Transverse colon (tissue), 4 donors: ENCODE data around the gene SPG11. TPM values are rescaled to one million over a fixed set of nuclear protein-coding genes. Genes with fewer than 3 reads are reported as not detected.

Experiments used
- DNase-seq: peaks from one replicate; pipeline ENCODE4 v3.0.0-alpha.2; 2019
- H3K27ac ChIP-seq, 4 donors: fragments of 200-600 bp; sonication (generic); 2 replicates each; pipeline ENCODE4 v1.5.1; 2016 to 2018; ENCODE audit warnings: inconsistent platforms in 4 of 4
- H3K27me3 ChIP-seq: fragments of 200-600 bp; sonication (generic); 2 replicates; pipeline ENCODE4 v1.5.1; 2017; ENCODE audit warnings: inconsistent platforms
- H3K36me3 ChIP-seq, 4 donors: fragments of 200-600 bp; sonication (generic); 2 replicates each; pipeline ENCODE4 v1.5.1; 2017 to 2019; ENCODE audit warnings: inconsistent platforms in 4 of 4
- H3K4me1 ChIP-seq, 4 donors: fragments of 200-600 bp; sonication (generic); 2 replicates each; pipeline ENCODE4 v1.5.1; 2017 to 2020; ENCODE audit warnings: inconsistent platforms in 4 of 4
- H3K4me3 ChIP-seq, 4 donors: fragments of 200-600 bp; sonication (generic); 1 replicate in 1 of 4; 2 replicates in 3 of 4; pipeline versions ENCODE4 v1.5.1 to v1.6.1; 2017 to 2019; ENCODE audit warnings: inconsistent platforms in 4 of 4
- H3K9me3 ChIP-seq, 2 donors: fragments of 200-600 bp; sonication (generic); 2 replicates each; pipeline ENCODE4 v1.5.1; 2017 to 2019; ENCODE audit warnings: inconsistent platforms in 2 of 2
- EP300 ChIP-seq: sonication (generic); formaldehyde crosslinking; IDR thresholded peaks from one replicate; pipeline ENCODE4 v1.6.1; 2017; ENCODE audit warnings: antibody characterized with exemption, low read depth
- POLR2A ChIP-seq: fragments of 450-650 bp; IDR thresholded peaks from one replicate; pipeline ENCODE4 v1.6.1; 2016; ENCODE audit warnings: antibody characterized with exemption, mild to moderate bottlenecking, moderate library complexity
- POLR2AphosphoS5 ChIP-seq, 3 donors: sonication (generic); formaldehyde crosslinking; IDR thresholded peaks; one replicate each; pipeline ENCODE4 v1.6.1; 2016; ENCODE audit warnings: antibody characterized with exemption in 3 of 3
- WGBS, 2 donors: methylation state at CpG; one replicate each; pipeline ENCODE4 v1.1.5; 2018; ENCODE audit warnings: low coverage in 1 of 2; 5-methylcytosine and 5-hydroxymethylcytosine counted together
- in situ Hi-C, 4 donors: fragments of 200-750 bp; cut with MboI; loops; one replicate each; pipeline versions ENCODE4 v1.15.0 to v1.15.1; 2017; ENCODE audit warnings: low sequenced_read_pairs in 3 of 4, low pct_ligation_motif_present in 1 of 4, low pct_unique_long_range_greater_than_20kb in 1 of 4
- intact Hi-C: fragments of 100-400 bp; cut with DNase I; formaldehyde crosslinking; loops from one replicate; pipeline ENCODE4 v1.15.1; 2023; ENCODE audit warnings: low total_unique reads
- total RNA-seq, 4 donors: library from RNA; depleted of rRNA; stranded (reverse); fragments of >200 nt; gene quantifications; one replicate each; pipeline ENCODE4 v1.1.0, GENCODE V29; 2016
- TF ChIP-seq, protein P1 (sequence below), 5 experiments: fragments of 200-600 bp in 3 of 5; fragments of 450-650 bp in 2 of 5; sonication (generic) in 3 of 5; IDR thresholded peaks; 1 replicate in 2 of 5; 2 replicates in 3 of 5; pipeline ENCODE4 v1.5.1; 2016 to 2017; ENCODE audit warnings: antibody characterized with exemption in 5 of 5, inconsistent platforms in 3 of 5, mild to moderate bottlenecking in 2 of 5, moderate library complexity in 1 of 5

Gene SPG11
- total RNA-seq, 4 donors from 2014 or later = 79.7 to 149 (median 103) TPM

DNA sequence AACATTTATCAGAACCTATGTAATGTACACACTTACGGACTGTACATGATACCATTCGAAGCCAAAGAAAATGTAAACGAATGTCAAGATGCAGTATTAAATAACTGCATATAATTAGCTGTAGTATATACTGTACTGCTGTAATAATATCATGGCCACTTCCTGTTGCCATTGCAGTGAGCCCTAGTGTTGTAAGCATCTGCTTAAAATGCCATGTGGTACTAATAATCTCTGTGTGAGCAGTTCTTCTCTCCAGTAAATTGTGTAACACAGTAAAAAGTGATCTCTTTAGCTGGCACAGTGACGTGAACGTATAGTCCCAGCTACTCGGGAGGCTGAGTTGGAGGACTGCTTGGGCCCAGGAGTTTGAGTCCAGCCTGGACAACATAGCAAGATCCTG lies 8.6 kb downstream of the SPG11 start:
- in situ Hi-C loops = loop anchor here in 1 of 4 donors (10.0 kb wide), 1 partner anchor 60 kb away; no protein-coding TSS in a partner anchor
- no peak for TF ChIP-seq POLR2A
- no peak for TF ChIP-seq EP300
- TF ChIP-seq, protein P1, sequence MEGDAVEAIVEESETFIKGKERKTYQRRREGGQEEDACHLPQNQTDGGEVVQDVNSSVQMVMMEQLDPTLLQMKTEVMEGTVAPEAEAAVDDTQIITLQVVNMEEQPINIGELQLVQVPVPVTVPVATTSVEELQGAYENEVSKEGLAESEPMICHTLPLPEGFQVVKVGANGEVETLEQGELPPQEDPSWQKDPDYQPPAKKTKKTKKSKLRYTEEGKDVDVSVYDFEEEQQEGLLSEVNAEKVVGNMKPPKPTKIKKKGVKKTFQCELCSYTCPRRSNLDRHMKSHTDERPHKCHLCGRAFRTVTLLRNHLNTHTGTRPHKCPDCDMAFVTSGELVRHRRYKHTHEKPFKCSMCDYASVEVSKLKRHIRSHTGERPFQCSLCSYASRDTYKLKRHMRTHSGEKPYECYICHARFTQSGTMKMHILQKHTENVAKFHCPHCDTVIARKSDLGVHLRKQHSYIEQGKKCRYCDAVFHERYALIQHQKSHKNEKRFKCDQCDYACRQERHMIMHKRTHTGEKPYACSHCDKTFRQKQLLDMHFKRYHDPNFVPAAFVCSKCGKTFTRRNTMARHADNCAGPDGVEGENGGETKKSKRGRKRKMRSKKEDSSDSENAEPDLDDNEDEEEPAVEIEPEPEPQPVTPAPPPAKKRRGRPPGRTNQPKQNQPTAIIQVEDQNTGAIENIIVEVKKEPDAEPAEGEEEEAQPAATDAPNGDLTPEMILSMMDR (IDR thresholded peaks at IDR 0.05) = no peak
- TF ChIP-seq POLR2AphosphoS5 (IDR thresholded peaks at IDR 0.05) = no peak
- H3K4me3 ChIP-seq = no peak overlapping the region
- no peaks in the 10 kb centered on the region for H3K27me3 ChIP-seq
- H3K4me1 ChIP-seq = no peaks in the 10 kb centered on the region
- intact Hi-C loops = no loop called here
- 91 to 92% methylated on average over 5 to 6 of the region's 6 CpGs for WGBS, 2 donors
- no peak for DNase-seq
- no peak overlapping the region for H3K27ac ChIP-seq
- H3K9me3 ChIP-seq = no peaks in the 10 kb centered on the region
- peaks cover 0 to 77% (median 37%) of the 10 kb centered on the region in 4 donors for H3K36me3 ChIP-seq

DNA sequence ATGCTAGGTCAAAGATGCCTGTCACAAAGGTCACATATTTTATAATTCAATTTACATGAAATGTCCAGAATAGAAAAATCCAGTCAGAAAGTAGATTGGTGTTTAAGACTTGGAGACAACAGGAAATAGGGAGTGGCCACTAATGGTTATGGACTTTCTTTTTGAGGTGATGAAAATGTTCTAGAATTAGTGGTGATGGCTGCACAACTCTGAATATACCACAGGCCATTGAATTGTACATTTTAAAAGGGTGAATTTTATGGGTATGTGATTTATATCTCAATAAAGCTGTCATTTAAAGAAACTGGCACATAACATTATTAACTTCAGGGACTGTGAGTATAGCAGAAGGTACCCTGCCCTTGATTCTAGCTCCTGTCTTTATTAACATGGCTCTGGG lies 15.8 kb downstream of the SPG11 start:
- TF ChIP-seq POLR2AphosphoS5 (IDR thresholded peaks at IDR 0.05) = no peak
- TF ChIP-seq POLR2A = no peak
- TF ChIP-seq EP300 = no peak
- TF ChIP-seq, protein P1 (IDR thresholded peaks at IDR 0.05) = no peak

GRCh38 chr15:44647036-44647435 lies 16.4 kb downstream of the SPG11 start:
- TF ChIP-seq EP300 = no peak
- no peak for DNase-seq
- H3K27ac ChIP-seq = no peak overlapping the region
- WGBS, 2 donors = 83 to 100% methylated on average over 1 of the region's 1 CpG
- in situ Hi-C loops (no loop called here), intact Hi-C loops (no loop called here)
- no peaks in the 10 kb centered on the region for H3K4me1 ChIP-seq
- H3K9me3 ChIP-seq = no peaks in the 10 kb centered on the region
- no peak overlapping the region for H3K4me3 ChIP-seq
- peaks cover 0 to 76% (median 23%) of the 10 kb centered on the region in 4 donors for H3K36me3 ChIP-seq
- no peaks in the 10 kb centered on the region for H3K27me3 ChIP-seq

More for the DNA sequence above, 15.8 kb downstream of the SPG11 start:
- Histone ChIP-seq H3K9me3 (no peaks in the 10 kb centered on the region), H3K4me3 (no peak overlapping the region), H3K27ac (no peak overlapping the region), H3K36me3 (peaks cover 0 to 75% (median 25%) of the 10 kb centered on the region in 4 donors), H3K27me3 (no peaks in the 10 kb centered on the region), H3K4me1 (no peaks in the 10 kb centered on the region)
- in situ Hi-C loops = no loop called here
- intact Hi-C loops = no loop called here
- DNase-seq = no peak

GRCh38 chr15:44646460-44646859 lies 17.0 kb downstream of the SPG11 start:
- in situ Hi-C loops (no loop called here), intact Hi-C loops (no loop called here)
- H3K4me3 ChIP-seq = no peak overlapping the region
- H3K4me1 ChIP-seq = no peaks in the 10 kb centered on the region
- H3K27ac ChIP-seq = no peak overlapping the region
- TF ChIP-seq, protein P1 (IDR thresholded peaks at IDR 0.05) = no peak
- no peak for TF ChIP-seq EP300
- no peak for TF ChIP-seq POLR2AphosphoS5 (IDR thresholded peaks at IDR 0.05)
- no peak for TF ChIP-seq POLR2A
- 100% methylated on average over 2 of the region's 2 CpGs for WGBS, 2 donors
- peaks cover 0 to 70% (median 20%) of the 10 kb centered on the region in 4 donors for H3K36me3 ChIP-seq
- H3K27me3 ChIP-seq = no peaks in the 10 kb centered on the region
- DNase-seq = no peak
- no peaks in the 10 kb centered on the region for H3K9me3 ChIP-seq

DNA sequence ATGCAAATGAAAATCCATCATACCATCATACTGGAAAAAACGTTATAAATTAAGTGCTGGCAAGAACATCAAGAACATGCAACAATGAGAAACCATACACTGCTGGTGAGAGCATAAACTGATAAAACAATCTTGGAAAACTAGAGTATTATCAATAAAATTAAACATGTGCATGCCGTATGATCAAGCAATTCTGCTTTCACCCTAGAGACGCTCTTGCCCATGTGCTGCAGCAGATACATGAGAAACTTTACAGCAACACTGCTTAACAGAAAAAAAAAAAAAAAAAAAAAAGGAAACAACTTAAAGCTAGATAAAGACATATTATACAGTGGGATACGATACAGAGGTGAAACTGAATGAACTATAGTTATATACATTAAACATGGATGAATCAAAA lies 21.8 kb downstream of the SPG11 start:
- TF ChIP-seq POLR2A = no peak
- no peak for TF ChIP-seq EP300
- TF ChIP-seq, protein P1 (IDR thresholded peaks at IDR 0.05) = no peak
- no peak for TF ChIP-seq POLR2AphosphoS5 (IDR thresholded peaks at IDR 0.05)
- in situ Hi-C loops = no loop called here
- intact Hi-C loops = no loop called here
- 90 to 96% methylated on average over 3 to 4 of the region's 4 CpGs for WGBS, 2 donors
- Histone ChIP-seq H3K36me3 (peaks cover 0 to 40% (median 10%) of the 10 kb centered on the region in 4 donors), H3K4me3 (no peak overlapping the region), H3K27me3 (no peaks in the 10 kb centered on the region), H3K27ac (no peak overlapping the region), H3K9me3 (no peaks in the 10 kb centered on the region), H3K4me1 (no peaks in the 10 kb centered on the region)
- no peak for DNase-seq
